ENCODE measurements around the gene RTF1. TPM values are rescaled to one million over a fixed set of nuclear protein-coding genes. Genes with fewer than 3 reads are reported as not detected.

Gene RTF1
- total RNA-seq, 4 donors from 2014 or later, result 22.7 to 46.8 (median 24.3) TPM

GRCh38 chr15:41487381-41487780 lies 70.5 kb downstream of the RTF1 start:
- Histone ChIP-seq H3K27ac (no peak overlapping the region), H3K9me3 (no peaks in the 10 kb centered on the region), H3K4me1 (peaks cover 0 to 2% of the 10 kb centered on the region in 2 donors), H3K27me3 (peaks cover 32 to 42% (median 42%) of the 10 kb centered on the region in 3 donors), H3K36me3 (peaks cover 0 to 6% of the 10 kb centered on the region in 2 donors), H3K4me3 (no peak overlapping the region)
- in situ Hi-C loops (cut with MboI; ENCODE audit: low sequenced_read_pairs in 4 of 4) (no loop called here), intact Hi-C loops (cut with DNase I; ENCODE audit: low total_unique reads) (no loop called here)
- no peak for ATAC-seq
- TF ChIP-seq CTCF (IDR thresholded peaks at IDR 0.05 in 4 of 5, conservative IDR thresholded peaks at IDR 0.05 in 1 of 5) (no peak), POLR2A (IDR thresholded peaks at IDR 0.05) (no peak)
- no peak for DNase-seq

- ATAC-seq (no peak), DNase-seq (no peak)
- Histone ChIP-seq H3K9me3 (no peaks in the 10 kb centered on the region), H3K27me3 (peaks cover 36 to 46% (median 46%) of the 10 kb centered on the region in 3 donors), H3K4me3 (no peak overlapping the region), H3K36me3 (peaks cover 0 to 2% of the 10 kb centered on the region in 2 donors), H3K4me1 (peaks cover 4 to 6% of the 10 kb centered on the region in 2 donors), H3K27ac (no peak overlapping the region)
- TF ChIP-seq CTCF (IDR thresholded peaks at IDR 0.05 in 4 of 5, conservative IDR thresholded peaks at IDR 0.05 in 1 of 5), result no peak
- TF ChIP-seq POLR2A (IDR thresholded peaks at IDR 0.05), result no peak
- in situ Hi-C loops (cut with MboI; ENCODE audit: low sequenced_read_pairs in 4 of 4), result no loop called here
- intact Hi-C loops (cut with DNase I; ENCODE audit: low total_unique reads), result no loop called here
Observed at GRCh38 chr15:41487802-41488201, 70.9 kb downstream of the RTF1 start.

- DNase-seq, result no peak
- no peak for ATAC-seq
- intact Hi-C loops (cut with DNase I; ENCODE audit: low total_unique reads), result no loop called here
Observed at GRCh38 chr15:41489641-41490040, 72.7 kb downstream of the RTF1 start.

GRCh38 chr15:41490355-41490754 lies 73.5 kb downstream of the RTF1 start:
- Histone ChIP-seq H3K36me3 (no peaks in the 10 kb centered on the region), H3K9me3 (no peaks in the 10 kb centered on the region), H3K27ac (no peak overlapping the region), H3K4me3 (no peak overlapping the region), H3K4me1 (peaks cover 11 to 21% of the 10 kb centered on the region in 2 donors), H3K27me3 (peaks cover 57 to 67% (median 65%) of the 10 kb centered on the region in 3 donors)
- intact Hi-C loops (cut with DNase I; ENCODE audit: low total_unique reads), result no loop called here
- DNase-seq (no peak), ATAC-seq (peak; percentile 20 to 75)
- in situ Hi-C loops (cut with MboI; ENCODE audit: low sequenced_read_pairs in 4 of 4), result no loop called here
- TF ChIP-seq CTCF (IDR thresholded peaks at IDR 0.05 in 4 of 5, conservative IDR thresholded peaks at IDR 0.05 in 1 of 5), result no peak
- TF ChIP-seq POLR2A (IDR thresholded peaks at IDR 0.05), result no peak

More at GRCh38 chr15:41489641-41490040, 72.7 kb downstream of the RTF1 start:
- no peak overlapping the region for H3K27ac ChIP-seq
- in situ Hi-C loops (cut with MboI; ENCODE audit: low sequenced_read_pairs in 4 of 4), result no loop called here
- no peaks in the 10 kb centered on the region for H3K36me3 ChIP-seq
- no peak overlapping the region for H3K4me3 ChIP-seq
- TF ChIP-seq CTCF (IDR thresholded peaks at IDR 0.05 in 4 of 5, conservative IDR thresholded peaks at IDR 0.05 in 1 of 5) (no peak), POLR2A (IDR thresholded peaks at IDR 0.05) (no peak)
- H3K9me3 ChIP-seq, result no peaks in the 10 kb centered on the region
- peaks cover 50 to 60% (median 60%) of the 10 kb centered on the region in 3 donors for H3K27me3 ChIP-seq
- H3K4me1 ChIP-seq, result peaks cover 11 to 18% of the 10 kb centered on the region in 2 donors

GRCh38 chr15:41491889-41492288 lies 75.0 kb downstream of the RTF1 start:
- H3K27ac ChIP-seq, result no peak overlapping the region
- no peaks in the 10 kb centered on the region for H3K36me3 ChIP-seq
- peak overlapping the region in 1 of 4 donors; percentile 88 for H3K4me3 ChIP-seq
- peaks cover 11 to 21% of the 10 kb centered on the region in 2 donors for H3K4me1 ChIP-seq
- ATAC-seq (no peak), DNase-seq (no peak)
- TF ChIP-seq CTCF (IDR thresholded peaks at IDR 0.05 in 4 of 5, conservative IDR thresholded peaks at IDR 0.05 in 1 of 5) (no peak), POLR2A (IDR thresholded peaks at IDR 0.05) (no peak)
- no peaks in the 10 kb centered on the region for H3K9me3 ChIP-seq
- intact Hi-C loops (cut with DNase I; ENCODE audit: low total_unique reads) (no loop called here), in situ Hi-C loops (cut with MboI; ENCODE audit: low sequenced_read_pairs in 4 of 4) (no loop called here)
- peaks cover 57 to 75% (median 65%) of the 10 kb centered on the region in 3 donors for H3K27me3 ChIP-seq
